Heart right ventricle (tissue), 16 donors: ENCODE measurements around the gene PARD3. TPM values are rescaled to one million over a fixed set of nuclear protein-coding genes. Genes with fewer than 3 reads are reported as not detected.

Experiments
- ATAC-seq, 8 donors: fragments of 200-7000 bp; cut with Tn5 transposase; one replicate each; pipeline ENCODE4 v1.9.1; 2020; ENCODE audit warnings: mild to moderate bottlenecking in 8 of 8, moderate library complexity in 8 of 8, moderate number of reproducible peaks in 1 of 8
- DNase-seq, 2 donors: peaks; one replicate each; pipeline ENCODE4 v3.0.0-alpha.2; 2020
- H3K27ac ChIP-seq, 10 donors: fragments of 200-600 bp; sonication (generic) in 2 of 10; one replicate each; pipeline versions ENCODE4 v1.5.0 to v1.8.0; 2020 to 2022; ENCODE audit warnings: mild to moderate bottlenecking in 3 of 10
- H3K27me3 ChIP-seq, 7 donors: fragments of 200-600 bp; one replicate each; pipeline ENCODE4 v1.8.0; 2021 to 2022; ENCODE audit warnings: mild to moderate bottlenecking in 2 of 7
- H3K36me3 ChIP-seq, 9 donors: fragments of 200-600 bp; sonication (generic) in 1 of 9; one replicate each; pipeline versions ENCODE4 v1.5.0 to v1.8.0; 2020 to 2022; ENCODE audit warnings: mild to moderate bottlenecking in 2 of 9
- H3K4me1 ChIP-seq, 9 donors: fragments of 200-600 bp; sonication (generic) in 1 of 9; one replicate each; pipeline versions ENCODE4 v1.5.0 to v1.8.0; 2020 to 2022; ENCODE audit warnings: mild to moderate bottlenecking in 4 of 9
- H3K4me3 ChIP-seq, 10 donors: fragments of 200-600 bp; sonication (generic) in 2 of 10; one replicate each; pipeline versions ENCODE4 v1.5.0 to v1.8.0; 2020 to 2022; ENCODE audit warnings: mild to moderate bottlenecking in 7 of 10, moderate library complexity in 2 of 10
- H3K9me3 ChIP-seq, 11 donors: fragments of 200-600 bp in 10 of 11; sonication (generic) in 2 of 11; one replicate each; pipeline versions ENCODE4 v1.5.0 to v1.8.0; 2013 to 2022; ENCODE audit warnings: mild to moderate bottlenecking in 2 of 11, control low read depth in 1 of 11, moderate library complexity in 1 of 11
- WGBS, 2 donors: extraction: QIAGEN DNeasy Blood & Tissue Kit; methylation state at CpG; one replicate each; pipeline ENCODE4 v1.1.7; 2013; ENCODE audit warnings: inconsistent platforms in 1 of 2; 5-methylcytosine and 5-hydroxymethylcytosine counted together
- intact Hi-C, 10 donors: fragments of 100-400 bp; cut with DNase I; formaldehyde crosslinking; loops; one replicate each; pipeline versions ENCODE4 v1.11.1 to v1.14.2; 2022
- polyA plus RNA-seq, 2 donors: library from polyadenylated mRNA; stranded (reverse); fragments of 200-250 nt; gene quantifications; one replicate each; pipeline ENCODE4 v1.2.3, GENCODE V29; 2013
- total RNA-seq, 10 donors: library from RNA; stranded (reverse); fragmentation: NEBNext Ultra II Directional in 3 of 10; extraction: Animal tissue kit (Norgen Biotek cat#: 25700) in 3 of 10; gene quantifications; one replicate each; pipeline versions ENCODE4 v1.2.1 to v1.2.4, GENCODE V29; 2021 to 2023
- TF ChIP-seq, protein P1 (sequence below), 9 donors: fragments of 200-600 bp; sonication (generic) in 2 of 9; IDR thresholded peaks; one replicate each; pipeline versions ENCODE4 v1.5.0 to v1.8.0; 2021 to 2022; ENCODE audit warnings: antibody characterized with exemption in 9 of 9, mild to moderate bottlenecking in 5 of 9, moderate library complexity in 1 of 9
- donor health status: Arrhythmogenic right ventricular cardiomyopathy.
- donor health status: ischemic (EF 13 %, LVEDD 7.1; RV severe dilation, severe dysfunction).
- donor health status: healthy with polysubstance abuse.
- donor health status: DM: no; HTN: yes; CAD: no.
- donor health status: DM: no; HTN: no; CAD: no.
- donor health status: ischemic (EF 25% LVEDD 6.9; RV normal size, moderate dysfunction).
- donor health status: ischemic (EF 25% LVEDD 5.7; RV mildly dilated, moderate dysfunction).
- donor health status: healthy.
- donor health status: DM: yes; HTN: yes; CAD: no.
- donor health status: Ischemic cardiomyopathy.
- donor health status: ischemic (EF 35%, LVEDD 5.7; RV mildly dilated, moderate dysfunction).
- donor health status: nonischemic (EF 11% LVEDD 7.7; RV severe dilation, severe dysfunction).
- donor health status: DM: yes; HTN: yes; CAD: no.
- donor health status: PGD.
- donor health status: ischemic (EF 29% LVEDD 5.4; RV normal size, mild dysfunction).
- donor health status: nonischemic (EF 23%, LVEDD 6.1; RV moderate dilation, normal function).

Gene PARD3
- total and polyA plus RNA-seq, 12 donors, result 19.7 to 41.8 (median 34.2) TPM

DNA sequence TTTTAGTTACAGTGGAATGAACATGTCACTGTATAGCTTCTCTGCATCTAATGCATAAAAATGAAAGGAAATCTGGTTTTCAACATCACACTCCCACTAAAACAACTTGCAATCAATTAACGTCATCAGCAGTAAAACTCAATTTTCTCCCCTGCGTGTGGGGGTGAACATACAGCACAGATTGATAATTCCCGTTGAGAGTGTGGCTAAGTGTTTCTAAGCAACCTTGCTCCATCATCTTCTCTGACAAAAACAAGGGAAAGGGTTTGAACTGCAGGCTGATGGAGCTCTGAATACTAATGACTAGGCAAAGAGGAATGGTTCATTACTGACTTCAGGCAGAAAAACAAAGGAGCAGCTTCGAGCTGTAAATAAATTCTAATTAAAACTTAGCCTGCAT, 238.3 kb downstream of the PARD3 start:
- intact Hi-C loops, result no loop called here
- no peaks in the 10 kb centered on the region for H3K9me3 ChIP-seq

GRCh38 chr10:34575882-34576281, 239.2 kb downstream of the PARD3 start:
- Histone ChIP-seq H3K4me1 (peaks cover 3 to 34% (median 15%) of the 10 kb centered on the region in 9 donors), H3K9me3 (no peaks in the 10 kb centered on the region), H3K36me3 (no peaks in the 10 kb centered on the region), H3K27ac (no peak overlapping the region), H3K27me3 (no peaks in the 10 kb centered on the region), H3K4me3 (no peak overlapping the region)
- no peak for ATAC-seq
- intact Hi-C loops, result no loop called here
- no peak for DNase-seq
- WGBS, 2 donors, result 92 to 94% methylated on average over 3 of the region's 3 CpGs
- TF ChIP-seq, protein P1, sequence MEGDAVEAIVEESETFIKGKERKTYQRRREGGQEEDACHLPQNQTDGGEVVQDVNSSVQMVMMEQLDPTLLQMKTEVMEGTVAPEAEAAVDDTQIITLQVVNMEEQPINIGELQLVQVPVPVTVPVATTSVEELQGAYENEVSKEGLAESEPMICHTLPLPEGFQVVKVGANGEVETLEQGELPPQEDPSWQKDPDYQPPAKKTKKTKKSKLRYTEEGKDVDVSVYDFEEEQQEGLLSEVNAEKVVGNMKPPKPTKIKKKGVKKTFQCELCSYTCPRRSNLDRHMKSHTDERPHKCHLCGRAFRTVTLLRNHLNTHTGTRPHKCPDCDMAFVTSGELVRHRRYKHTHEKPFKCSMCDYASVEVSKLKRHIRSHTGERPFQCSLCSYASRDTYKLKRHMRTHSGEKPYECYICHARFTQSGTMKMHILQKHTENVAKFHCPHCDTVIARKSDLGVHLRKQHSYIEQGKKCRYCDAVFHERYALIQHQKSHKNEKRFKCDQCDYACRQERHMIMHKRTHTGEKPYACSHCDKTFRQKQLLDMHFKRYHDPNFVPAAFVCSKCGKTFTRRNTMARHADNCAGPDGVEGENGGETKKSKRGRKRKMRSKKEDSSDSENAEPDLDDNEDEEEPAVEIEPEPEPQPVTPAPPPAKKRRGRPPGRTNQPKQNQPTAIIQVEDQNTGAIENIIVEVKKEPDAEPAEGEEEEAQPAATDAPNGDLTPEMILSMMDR (IDR thresholded peaks at IDR 0.05), result no peak

More for the DNA sequence above, 238.3 kb downstream of the PARD3 start:
- H3K36me3 ChIP-seq, result no peaks in the 10 kb centered on the region
- WGBS, 2 donors, result 43 to 47% methylated on average over 4 of the region's 4 CpGs
- ATAC-seq (no peak), DNase-seq (no peak)
- H3K4me1 ChIP-seq, result peaks cover 3 to 34% (median 16%) of the 10 kb centered on the region in 9 donors
- TF ChIP-seq, protein P1 (IDR thresholded peaks at IDR 0.05), result no peak
- no peak overlapping the region for H3K27ac ChIP-seq
- no peak overlapping the region for H3K4me3 ChIP-seq
- H3K27me3 ChIP-seq, result no peaks in the 10 kb centered on the region

GRCh38 chr10:34574353-34574934, 240.7 kb downstream of the PARD3 start:
- peak overlapping the region in 3 of 10 donors; percentile 1 to 23 (median 5) for H3K27ac ChIP-seq

DNA sequence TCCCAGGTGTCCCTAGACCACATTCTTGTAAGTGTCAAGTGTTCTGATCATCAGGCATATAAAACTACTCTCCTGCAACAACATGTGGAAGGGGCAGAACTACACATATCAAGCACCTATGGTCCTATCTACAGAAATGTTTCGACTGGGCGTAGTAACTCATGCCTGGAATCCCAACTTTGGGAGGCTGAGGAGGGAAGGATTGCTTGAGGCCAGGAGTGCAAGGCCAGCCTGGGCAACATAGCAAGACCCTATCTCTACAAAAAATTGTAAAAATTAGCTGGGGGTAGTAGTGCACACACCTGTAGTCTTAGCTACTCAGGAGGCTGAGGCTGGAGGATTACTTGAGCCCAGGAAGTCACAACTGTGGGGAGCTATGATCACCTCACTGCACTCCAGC, 244.2 kb downstream of the PARD3 start:
- intact Hi-C loops, result no loop called here
- H3K4me1 ChIP-seq, result peaks cover 2 to 26% (median 16%) of the 10 kb centered on the region in 9 donors
- TF ChIP-seq, protein P1 (IDR thresholded peaks at IDR 0.05), result no peak
- H3K4me3 ChIP-seq, result no peak overlapping the region
- no peak overlapping the region for H3K27ac ChIP-seq
- ATAC-seq, result no peak
- no peak for DNase-seq
- no peaks in the 10 kb centered on the region for H3K9me3 ChIP-seq
- no peaks in the 10 kb centered on the region for H3K27me3 ChIP-seq
- no peaks in the 10 kb centered on the region for H3K36me3 ChIP-seq
- 98% methylated on average over 2 of the region's 2 CpGs for WGBS, 2 donors

More at GRCh38 chr10:34574353-34574934, 240.7 kb downstream of the PARD3 start:
- H3K4me3 ChIP-seq, result no peak overlapping the region
- intact Hi-C loops, result no loop called here
- WGBS, 2 donors, result 69 to 70% methylated on average over 4 of the region's 4 CpGs
- H3K9me3 ChIP-seq, result no peaks in the 10 kb centered on the region
- DNase-seq (no peak), ATAC-seq (no peak)
- H3K27me3 ChIP-seq, result no peaks in the 10 kb centered on the region
- TF ChIP-seq, protein P1 (IDR thresholded peaks at IDR 0.05), result no peak
- peaks cover 3 to 27% (median 13%) of the 10 kb centered on the region in 9 donors for H3K4me1 ChIP-seq
- H3K36me3 ChIP-seq, result no peaks in the 10 kb centered on the region
